Caco-2 (cell line): ENCODE results near the gene POLR3H. TPM values are rescaled to one million over a fixed set of nuclear protein-coding genes. Genes with fewer than 3 reads are reported as not detected.

Experiments
- BruUV-seq: library from RNA; stranded (reverse); fragments of 400-500 nt; replicated peaks from 2 replicates; lab custom pipeline; 2021; lab: Mats Ljungman, UMichigan
- CTCF ChIA-PET: fragments of 300-600 bp; sonication (Branson Sonifier 250); formaldehyde crosslinking; loops from one replicate; lab custom pipeline; 2022; ENCODE audit warnings: antibody characterized with exemption; lab: Charles Lee
- POLR2A ChIA-PET: fragments of 300-600 bp; sonication (Branson Sonifier 250); formaldehyde crosslinking; loops from one replicate; lab custom pipeline; 2022; ENCODE audit warnings: antibody characterized with exemption; lab: Charles Lee
- DNase-seq, 2 experiments: peaks; one replicate each; pipeline versions ENCODE4 v3.0.0 to v3.0.0-alpha.2; 2020 to 2022
- H3K27me3 ChIP-seq: replicated peaks from 2 replicates; pipeline ENCODE4 v1.6.0; 2011; ENCODE audit warnings: low read length; ENCODE audit not compliant: control insufficient read depth, insufficient read depth
- H3K36me3 ChIP-seq: 2 replicates; pipeline ENCODE4 v1.5.1; 2011; ENCODE audit warnings: low read length; ENCODE audit not compliant: control insufficient read depth, insufficient read depth
- H3K4me1 ChIP-seq: fragments of 250-450 bp; sonication (Bioruptor Pico); 2 replicates; pipeline ENCODE4 v1.5.1; 2020; ENCODE audit warnings: mild to moderate bottlenecking
- H3K4me3 ChIP-seq: 2 replicates; pipeline ENCODE4 v1.5.1; 2011; ENCODE audit warnings: low read depth, mild to moderate bottlenecking, control low read depth, low read length
- H3K9me3 ChIP-seq: fragments of 250-450 bp; sonication (Bioruptor Pico); 2 replicates; pipeline ENCODE4 v1.5.1; 2020; ENCODE audit warnings: mild to moderate bottlenecking, moderate library complexity
- H3K27ac Mint-ChIP-seq: one replicate; pipeline ENCODE4 v1.8.0; 2022; ENCODE audit warnings: mixed read lengths; ENCODE audit not compliant: unreplicated experiment
- H3K27me3 Mint-ChIP-seq: one replicate; pipeline ENCODE4 v1.8.0; 2022; ENCODE audit warnings: mixed read lengths; ENCODE audit not compliant: insufficient read depth, unreplicated experiment
- H3K36me3 Mint-ChIP-seq: one replicate; pipeline ENCODE4 v1.8.0; 2022; ENCODE audit warnings: mild to moderate bottlenecking, mixed read lengths; ENCODE audit not compliant: insufficient read depth, unreplicated experiment
- H3K4me1 Mint-ChIP-seq: one replicate; pipeline ENCODE4 v1.8.0; 2022; ENCODE audit warnings: low read depth, mixed read lengths; ENCODE audit not compliant: unreplicated experiment
- H3K4me3 Mint-ChIP-seq: one replicate; pipeline ENCODE4 v1.8.0; 2022; ENCODE audit warnings: mild to moderate bottlenecking, moderate library complexity, mixed read lengths; ENCODE audit not compliant: unreplicated experiment
- H3K9me3 Mint-ChIP-seq: one replicate; pipeline ENCODE4 v1.8.0; 2022; ENCODE audit warnings: mixed read lengths; ENCODE audit not compliant: unreplicated experiment
- intact Hi-C: fragments of 100-400 bp; cut with micrococcal nuclease; formaldehyde crosslinking; loops from one replicate; pipeline ENCODE4 v1.10.0; 2022; ENCODE audit not compliant: unreplicated experiment
- total RNA-seq: library from RNA; stranded (reverse); gene quantifications from 2 replicates; pipeline ENCODE4 v1.2.3, GENCODE V29; 2022
- TF ChIP-seq, protein P1 (sequence below), 2 experiments: fragments of 200-600 bp in 1 of 2; IDR thresholded peaks; 1 replicate in 1 of 2; 2 replicates in 1 of 2; pipeline versions ENCODE4 v1.5.1 to v1.8.0; 2011 to 2022; ENCODE audit warnings: antibody characterized with exemption in 1 of 2, control low read depth in 1 of 2, inconsistent platforms in 1 of 2, low read depth in 1 of 2, low read length in 1 of 2, mild to moderate bottlenecking in 1 of 2, moderate library complexity in 1 of 2; ENCODE audit not compliant: insufficient read depth in 1 of 2, severe bottlenecking in 1 of 2, unreplicated experiment in 1 of 2

The POLR3H gene
- total RNA-seq, 1 experiment from 2014 or later, result 42.2 TPM

DNA sequence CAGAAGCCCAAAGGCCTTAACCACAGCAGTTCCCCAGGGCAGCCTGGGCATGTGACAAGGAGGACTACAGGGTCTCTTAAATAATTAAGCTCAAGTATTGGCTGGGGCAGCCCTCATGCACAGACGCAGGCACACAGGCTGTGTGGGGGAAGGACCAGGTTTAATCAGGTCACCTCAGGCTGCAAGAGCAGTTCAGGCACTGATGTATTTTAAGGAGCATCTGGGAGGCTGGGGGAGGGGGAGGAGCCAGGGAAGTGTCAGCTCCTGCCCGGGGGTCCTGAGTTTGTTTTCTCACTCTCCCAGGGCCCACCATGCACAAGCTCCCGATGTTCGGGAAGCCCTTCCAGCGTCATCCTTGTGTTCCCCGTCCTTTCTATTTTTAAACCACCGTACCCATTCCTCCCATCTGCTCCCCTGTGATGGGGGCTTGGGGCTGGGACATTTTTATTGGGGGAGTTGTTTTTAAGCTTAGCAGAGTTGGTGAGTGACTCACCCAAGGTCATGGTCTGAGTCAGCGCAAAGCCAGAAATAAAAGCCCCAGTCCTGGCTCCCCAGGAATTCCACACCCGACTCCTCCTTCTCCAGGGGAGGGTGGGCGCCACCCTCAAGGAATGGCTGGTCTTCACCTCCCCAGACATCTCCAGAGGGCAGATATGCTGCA is 18.9 kb upstream of the POLR3H start:
- ChIA-PET CTCF (interaction anchor here (0.7 kb wide), 2 partner anchors 11 to 116 kb away, joined by 3 to 4 read pairs; no protein-coding TSS in a partner anchor), POLR2A (no interaction called here)
- Mint-ChIP-seq H3K4me1 (peaks cover 11% of the 10 kb centered on the region), H3K27ac (no peak overlapping the region), H3K9me3 (no peaks in the 10 kb centered on the region), H3K4me3 (no peak overlapping the region), H3K36me3 (no peaks in the 10 kb centered on the region), H3K27me3 (no peaks in the 10 kb centered on the region)
- intact Hi-C loops, result no loop called here
- BruUV-seq, result no TSS peak
- TF ChIP-seq, protein P1, sequence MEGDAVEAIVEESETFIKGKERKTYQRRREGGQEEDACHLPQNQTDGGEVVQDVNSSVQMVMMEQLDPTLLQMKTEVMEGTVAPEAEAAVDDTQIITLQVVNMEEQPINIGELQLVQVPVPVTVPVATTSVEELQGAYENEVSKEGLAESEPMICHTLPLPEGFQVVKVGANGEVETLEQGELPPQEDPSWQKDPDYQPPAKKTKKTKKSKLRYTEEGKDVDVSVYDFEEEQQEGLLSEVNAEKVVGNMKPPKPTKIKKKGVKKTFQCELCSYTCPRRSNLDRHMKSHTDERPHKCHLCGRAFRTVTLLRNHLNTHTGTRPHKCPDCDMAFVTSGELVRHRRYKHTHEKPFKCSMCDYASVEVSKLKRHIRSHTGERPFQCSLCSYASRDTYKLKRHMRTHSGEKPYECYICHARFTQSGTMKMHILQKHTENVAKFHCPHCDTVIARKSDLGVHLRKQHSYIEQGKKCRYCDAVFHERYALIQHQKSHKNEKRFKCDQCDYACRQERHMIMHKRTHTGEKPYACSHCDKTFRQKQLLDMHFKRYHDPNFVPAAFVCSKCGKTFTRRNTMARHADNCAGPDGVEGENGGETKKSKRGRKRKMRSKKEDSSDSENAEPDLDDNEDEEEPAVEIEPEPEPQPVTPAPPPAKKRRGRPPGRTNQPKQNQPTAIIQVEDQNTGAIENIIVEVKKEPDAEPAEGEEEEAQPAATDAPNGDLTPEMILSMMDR (IDR thresholded peaks at IDR 0.05; ENCODE audit: insufficient read depth in 1 of 2, low read depth in 1 of 2, low read length in 1 of 2, severe bottlenecking in 1 of 2, unreplicated experiment in 1 of 2), result no peak
- Histone ChIP-seq H3K4me3 (no peak overlapping the region), H3K4me1 (peaks cover 11% of the 10 kb centered on the region), H3K9me3 (no peaks in the 10 kb centered on the region), H3K27me3 (no peaks in the 10 kb centered on the region), H3K36me3 (no peaks in the 10 kb centered on the region)
- DNase-seq, result no peak

DNA sequence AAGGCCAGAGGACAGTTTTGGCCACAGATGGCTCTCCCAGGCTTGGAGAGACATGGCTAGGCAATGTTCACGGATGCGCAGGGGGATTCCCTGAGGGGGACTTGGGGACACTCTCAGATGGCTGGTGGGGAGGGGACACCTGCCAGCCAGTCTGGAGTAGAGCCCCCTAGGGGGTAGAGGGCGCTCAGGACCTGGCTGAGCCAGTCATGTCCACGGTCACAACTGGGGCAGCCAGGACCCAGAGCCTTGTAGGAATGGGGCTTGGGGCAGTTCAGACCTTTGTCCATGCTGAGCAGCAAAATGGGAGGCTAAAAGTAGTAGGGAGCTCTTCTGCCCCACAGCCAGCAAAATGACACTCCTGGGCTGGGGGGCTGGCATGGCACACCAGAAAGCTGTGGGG is 18.2 kb upstream of the POLR3H start:
- peaks cover 11% of the 10 kb centered on the region for H3K4me1 Mint-ChIP-seq
- Histone ChIP-seq H3K27me3 (no peaks in the 10 kb centered on the region), H3K9me3 (no peaks in the 10 kb centered on the region), H3K4me1 (peaks cover 11% of the 10 kb centered on the region), H3K36me3 (no peaks in the 10 kb centered on the region), H3K4me3 (no peak overlapping the region)
- POLR2A ChIA-PET, result no interaction called here
- BruUV-seq, result no TSS peak
- no peaks in the 10 kb centered on the region for H3K27me3 Mint-ChIP-seq
- H3K36me3 Mint-ChIP-seq, result no peaks in the 10 kb centered on the region
- H3K27ac Mint-ChIP-seq, result no peak overlapping the region
- CTCF ChIA-PET, result no interaction called here
- intact Hi-C loops, result no loop called here
- TF ChIP-seq, protein P1 (IDR thresholded peaks at IDR 0.05; ENCODE audit: insufficient read depth in 1 of 2, low read depth in 1 of 2, low read length in 1 of 2, severe bottlenecking in 1 of 2, unreplicated experiment in 1 of 2), result no peak
- H3K9me3 Mint-ChIP-seq, result no peaks in the 10 kb centered on the region
- H3K4me3 Mint-ChIP-seq, result no peak overlapping the region
- DNase-seq, result no peak

DNA sequence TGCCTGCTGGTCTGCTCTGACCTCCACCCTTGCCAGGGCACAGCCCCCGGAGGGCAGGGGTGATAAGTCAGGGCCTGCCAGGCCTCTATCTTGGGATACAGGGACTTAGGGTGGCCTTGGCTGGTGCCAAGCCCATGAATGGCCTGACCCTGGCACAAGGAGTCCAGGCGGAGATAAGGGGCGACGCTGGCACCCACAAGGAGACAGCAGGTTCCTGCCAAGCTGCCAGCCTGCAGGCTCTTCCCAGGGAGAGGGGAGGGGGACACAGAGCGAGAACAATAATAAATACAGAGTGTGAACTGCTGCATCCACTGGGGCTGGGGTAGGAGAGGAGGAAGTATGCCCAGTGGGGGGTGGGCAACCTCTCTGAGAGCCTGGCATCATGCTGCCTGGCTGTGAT is 17.5 kb upstream of the POLR3H start:
- H3K27me3 ChIP-seq, result no peaks in the 10 kb centered on the region
- no peaks in the 10 kb centered on the region for H3K9me3 ChIP-seq
- intact Hi-C loops, result no loop called here
- Mint-ChIP-seq H3K9me3 (no peaks in the 10 kb centered on the region), H3K27me3 (no peaks in the 10 kb centered on the region), H3K4me1 (peaks cover 11% of the 10 kb centered on the region), H3K4me3 (no peak overlapping the region), H3K36me3 (no peaks in the 10 kb centered on the region), H3K27ac (no peak overlapping the region)
- POLR2A ChIA-PET, result no interaction called here
- TF ChIP-seq, protein P1 (IDR thresholded peaks at IDR 0.05; ENCODE audit: insufficient read depth in 1 of 2, low read depth in 1 of 2, low read length in 1 of 2, severe bottlenecking in 1 of 2, unreplicated experiment in 1 of 2), result no peak
- BruUV-seq, result no TSS peak
- DNase-seq, result no peak
- CTCF ChIA-PET, result no interaction called here
- no peaks in the 10 kb centered on the region for H3K36me3 ChIP-seq
- H3K4me3 ChIP-seq, result no peak overlapping the region
- peaks cover 11% of the 10 kb centered on the region for H3K4me1 ChIP-seq
